GM21381 (cell line): ENCODE results near the gene DAGLB.

ENCODE experiments used
- ATAC-seq: cut with Tn5 transposase; IDR thresholded peaks from one replicate; pipeline ENCODE4 v1.9.1; 2021; ENCODE audit warnings: mild to moderate bottlenecking, moderate library complexity; ENCODE audit not compliant: unreplicated experiment

Gene DAGLB

GRCh38 chr7:6433784-6434615 lies 13.8 kb downstream of the DAGLB start:
- ATAC-seq: no peak

DNA sequence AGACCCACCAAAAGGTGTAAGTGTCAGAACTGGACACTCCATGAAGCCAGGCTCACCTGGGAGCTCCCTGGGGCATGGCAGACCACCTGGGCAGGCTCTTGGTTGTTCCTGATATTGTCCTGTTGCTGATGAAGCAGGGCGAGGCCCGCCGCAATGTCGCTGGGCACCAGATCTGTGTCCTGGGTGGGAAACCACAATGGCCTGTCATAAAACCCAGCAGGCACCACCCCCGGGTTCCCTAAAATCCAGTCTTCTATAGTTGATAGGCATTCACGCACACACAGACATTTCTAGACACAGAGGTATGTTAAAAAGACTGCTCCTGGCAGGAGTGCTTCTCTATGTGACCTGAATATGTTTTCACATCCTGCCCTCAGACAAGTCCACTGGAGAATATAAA lies 15.0 kb downstream of the DAGLB start:
- no peak for ATAC-seq

DNA sequence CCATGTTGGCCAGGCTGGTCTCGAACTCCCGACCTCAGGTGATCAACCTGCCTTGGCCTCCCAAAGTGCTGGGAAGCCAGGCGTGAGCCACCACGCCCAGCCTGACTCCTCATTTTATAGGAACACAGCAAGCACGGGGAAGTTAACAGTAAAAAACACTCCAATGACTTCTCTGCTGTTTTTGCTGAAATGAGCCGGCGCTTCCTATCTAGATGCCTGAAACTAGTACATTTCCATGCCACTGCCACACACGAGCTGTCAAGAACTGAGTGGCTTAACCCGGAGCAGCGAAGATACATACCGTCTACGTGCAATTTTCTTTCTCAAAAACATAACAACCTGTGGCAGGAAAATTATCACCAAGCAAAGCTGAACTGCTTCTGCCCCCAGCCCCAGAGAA lies 16.8 kb downstream of the DAGLB start:
- no peak for ATAC-seq

DNA sequence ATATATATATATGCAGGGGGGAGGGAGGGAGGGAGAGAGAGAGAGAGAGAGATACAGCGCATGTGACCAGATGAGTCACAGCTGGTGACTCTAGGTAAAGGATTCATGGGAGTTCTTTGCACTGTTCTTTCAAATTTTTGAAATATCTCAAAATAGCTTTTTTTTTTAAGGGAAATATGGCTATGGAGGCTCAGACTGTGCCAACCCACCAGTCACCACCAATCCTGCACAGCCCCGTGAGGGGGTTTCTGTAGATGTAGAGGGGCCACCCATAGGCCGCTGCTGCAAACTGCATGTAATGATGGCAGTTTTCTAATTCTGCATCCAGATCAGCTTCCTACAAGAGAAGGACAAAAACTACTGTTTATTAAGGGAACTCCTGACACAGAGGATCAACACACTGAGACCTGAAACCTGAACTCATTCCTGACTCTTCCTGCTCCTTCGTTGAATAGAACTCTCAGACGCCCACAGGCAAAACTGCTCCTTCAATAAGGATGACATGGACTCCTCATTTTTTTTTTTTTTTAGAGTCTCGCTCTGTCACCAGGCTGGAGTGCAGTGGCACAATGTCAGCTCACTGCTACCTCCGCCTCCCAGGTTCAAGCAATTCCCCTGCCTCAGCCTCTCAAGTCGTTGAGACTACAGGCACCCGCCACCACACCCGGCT lies 17.3 kb downstream of the DAGLB start:
- no peak for ATAC-seq

DNA sequence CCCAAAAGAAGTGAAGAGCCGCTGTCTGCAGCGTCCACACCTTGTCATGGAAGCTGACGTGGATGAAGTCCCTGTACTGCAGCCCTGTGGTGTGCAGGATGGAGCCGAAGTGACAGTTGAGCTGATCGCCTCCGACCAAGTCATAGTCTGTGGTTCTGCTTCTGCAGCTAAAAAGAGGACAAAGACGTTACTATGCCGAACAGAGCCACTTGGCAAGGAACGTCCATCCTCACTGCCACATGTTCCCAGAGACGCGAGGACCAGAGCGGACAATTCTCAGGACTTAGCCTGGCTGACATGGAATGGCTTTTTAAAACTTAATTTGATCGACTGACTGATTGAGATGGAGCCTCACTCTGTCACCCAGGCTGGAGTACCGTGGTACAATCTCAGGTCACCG lies 21.8 kb downstream of the DAGLB start:
- no peak for ATAC-seq

DNA sequence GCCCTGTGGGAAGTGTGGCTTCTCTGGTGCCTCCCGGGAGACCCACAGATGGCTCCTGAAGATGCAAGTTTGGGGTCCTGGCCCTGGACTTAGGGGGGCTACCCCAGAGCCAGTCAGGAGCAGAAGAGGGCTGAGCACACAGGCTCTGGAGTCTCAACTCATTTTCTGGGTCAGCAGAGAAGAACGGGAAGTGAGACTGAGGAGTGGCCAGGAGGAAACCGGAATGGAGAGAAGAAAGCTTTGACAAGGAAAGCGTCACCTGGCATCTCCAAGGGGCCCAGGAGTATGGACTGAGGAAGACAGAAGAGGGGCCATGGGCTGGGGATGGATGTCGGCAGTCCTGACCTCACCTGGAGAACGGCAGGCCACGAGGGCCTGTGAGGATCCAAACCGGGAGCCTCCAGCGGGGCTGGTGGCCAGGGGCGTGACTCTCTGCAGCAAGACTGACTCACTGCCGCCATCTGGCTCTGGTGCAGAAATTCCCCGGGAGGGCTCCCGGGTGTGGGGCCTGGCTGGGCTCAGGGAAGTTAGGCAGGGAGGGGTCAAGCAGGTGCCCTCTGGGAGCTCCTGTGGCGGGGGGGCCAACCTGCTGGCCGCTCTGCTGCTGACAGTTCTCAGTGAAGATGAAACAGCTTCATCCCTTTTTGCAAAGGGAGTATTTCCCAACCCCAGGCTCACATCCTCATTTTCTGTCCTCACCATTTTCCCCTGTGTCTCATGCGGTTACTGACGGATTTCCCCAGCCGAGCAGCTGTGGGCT lies 23.6 kb downstream of the DAGLB start:
- ATAC-seq: no peak

GRCh38 chr7:6422926-6423632 lies 24.7 kb downstream of the DAGLB start:
- ATAC-seq: no peak

DNA sequence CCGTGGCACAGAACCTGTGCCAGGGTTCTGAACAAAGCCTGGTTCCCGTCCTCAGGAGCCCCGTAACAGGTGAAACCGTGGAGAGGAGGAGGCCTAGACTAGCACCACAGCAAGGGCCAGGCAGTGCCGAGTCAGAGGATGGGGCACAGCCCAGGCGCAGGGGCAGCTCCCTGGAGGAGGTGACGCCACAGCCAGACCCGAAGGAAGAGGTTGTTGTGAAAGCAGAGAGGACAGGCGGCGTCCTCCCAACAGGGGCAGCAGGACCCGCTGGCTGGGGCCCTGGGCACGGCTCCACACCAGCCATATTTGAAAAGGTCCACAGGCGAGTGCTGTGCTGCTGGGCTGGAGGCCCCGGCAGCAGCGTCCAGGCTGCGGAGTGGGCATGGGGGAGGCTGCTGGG lies 25.7 kb downstream of the DAGLB start:
- no peak for ATAC-seq

- ATAC-seq: no peak
Observed at GRCh38 chr7:6420680-6421079, 27.1 kb downstream of the DAGLB start.

GRCh38 chr7:6419310-6419773 lies 28.4 kb downstream of the DAGLB start:
- ATAC-seq: no peak

- ATAC-seq: no peak
Observed at GRCh38 chr7:6417408-6417807, 30.3 kb downstream of the DAGLB start.

- ATAC-seq: no peak
Observed at GRCh38 chr7:6416516-6417145, 31.1 kb downstream of the DAGLB start.

- no peak for ATAC-seq
Observed at GRCh38 chr7:6413637-6414036, 34.1 kb downstream of the DAGLB start.

GRCh38 chr7:6409944-6410693 lies 37.6 kb downstream of the DAGLB start:
- no peak for ATAC-seq

GRCh38 chr7:6409091-6409490 lies 38.7 kb downstream of the DAGLB start:
- no peak for ATAC-seq

- ATAC-seq: no peak
Observed at GRCh38 chr7:6407434-6407833, 40.3 kb downstream of the DAGLB start.

GRCh38 chr7:6406121-6406520 lies 41.6 kb downstream of the DAGLB start:
- no peak for ATAC-seq

DNA sequence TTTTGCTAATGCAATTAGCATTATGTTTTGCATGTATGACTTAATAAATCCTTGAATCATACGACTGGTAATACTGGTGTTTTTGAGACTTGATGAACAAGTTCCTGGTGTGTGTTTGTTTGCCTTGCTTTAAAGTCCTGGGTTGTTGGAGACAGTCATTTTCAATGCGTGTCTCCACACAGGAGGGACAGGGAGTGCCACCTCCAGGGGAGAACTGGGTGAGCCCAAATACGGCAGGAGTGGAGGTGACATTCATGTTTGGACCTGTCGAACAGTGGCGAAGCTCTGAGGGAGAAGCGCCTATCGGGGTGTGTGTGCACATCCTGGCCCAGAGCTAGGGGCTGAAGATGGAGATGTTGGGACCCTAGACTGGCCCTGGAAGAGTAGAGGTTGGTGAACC lies 43.8 kb downstream of the DAGLB start:
- no peak for ATAC-seq

GRCh38 chr7:6402741-6403140 lies 45.0 kb downstream of the DAGLB start:
- no peak for ATAC-seq

GRCh38 chr7:6402041-6402440 lies 45.7 kb downstream of the DAGLB start:
- no peak for ATAC-seq
